Testis (tissue), 2 donors: ENCODE results near the gene INO80B.

Experiments used
- CTCF ChIP-seq, 3 experiments: fragments of 450-650 bp in 2 of 3; fragments of 200-600 bp in 1 of 3; sonication (generic) in 1 of 3; IDR thresholded peaks; one replicate each; pipeline ENCODE4 v1.5.1; 2016 to 2019; ENCODE audit warnings: antibody characterized with exemption in 3 of 3, mild to moderate bottlenecking in 2 of 3, moderate library complexity in 1 of 3
- POLR2A ChIP-seq: fragments of 450-650 bp; IDR thresholded peaks from one replicate; pipeline ENCODE4 v1.6.1; 2017; ENCODE audit warnings: antibody characterized with exemption, mild to moderate bottlenecking, moderate library complexity

GRCh38 chr2:74424139-74424992, 30.5 kb upstream of the INO80B start:
- TF ChIP-seq CTCF (IDR thresholded peaks at IDR 0.05) (no peak), POLR2A (no peak)
